Transverse colon (tissue), 4 donors: ENCODE results near the gene MS4A6E.

Source experiments
- CTCF ChIP-seq, 5 experiments: fragments of 200-600 bp in 3 of 5; fragments of 450-650 bp in 2 of 5; sonication (generic) in 3 of 5; IDR thresholded peaks; 1 replicate in 2 of 5; 2 replicates in 3 of 5; pipeline ENCODE4 v1.5.1; 2016 to 2017; ENCODE audit warnings: antibody characterized with exemption in 5 of 5, inconsistent platforms in 3 of 5, mild to moderate bottlenecking in 2 of 5, moderate library complexity in 1 of 5
- EP300 ChIP-seq: sonication (generic); formaldehyde crosslinking; IDR thresholded peaks from one replicate; pipeline ENCODE4 v1.6.1; 2017; ENCODE audit warnings: antibody characterized with exemption, low read depth
- POLR2A ChIP-seq: fragments of 450-650 bp; IDR thresholded peaks from one replicate; pipeline ENCODE4 v1.6.1; 2016; ENCODE audit warnings: antibody characterized with exemption, mild to moderate bottlenecking, moderate library complexity
- POLR2AphosphoS5 ChIP-seq, 3 donors: sonication (generic); formaldehyde crosslinking; IDR thresholded peaks; one replicate each; pipeline ENCODE4 v1.6.1; 2016; ENCODE audit warnings: antibody characterized with exemption in 3 of 3

- TF ChIP-seq CTCF (IDR thresholded peaks at IDR 0.05) (no peak), POLR2A (no peak), POLR2AphosphoS5 (IDR thresholded peaks at IDR 0.05) (no peak), EP300 (no peak)
Observed at GRCh38 chr11:60336767-60337391, 9.8 kb downstream of the MS4A6E start.
